Skeletal muscle tissue (tissue), 4 donors: ENCODE measurements around the gene TJP1. TPM values are rescaled to one million over a fixed set of nuclear protein-coding genes. Genes with fewer than 3 reads are reported as not detected.
"Not testable (repeated sequence)": the region's sequence is repeated elsewhere in the genome, so short reads cannot be mapped to it uniquely, and the experiment has no call there.

Source experiments
- H3K27ac ChIP-seq: one replicate; pipeline ENCODE4 v1.7.0; 2013; ENCODE audit warnings: mild to moderate bottlenecking, low read depth, low read length, inconsistent platforms
- H3K27me3 ChIP-seq, 3 donors: one replicate each; pipeline ENCODE4 v1.7.0; 2013; ENCODE audit warnings: low read length in 3 of 3; ENCODE audit not compliant: control insufficient read depth in 3 of 3, insufficient read depth in 3 of 3
- H3K36me3 ChIP-seq, 3 donors: one replicate each; pipeline ENCODE4 v1.7.0; 2013; ENCODE audit warnings: low read length in 3 of 3; ENCODE audit not compliant: control insufficient read depth in 3 of 3, insufficient read depth in 3 of 3
- H3K4me1 ChIP-seq, 3 donors: one replicate each; pipeline ENCODE4 v1.7.0; 2013; ENCODE audit warnings: low read length in 3 of 3, mild to moderate bottlenecking in 3 of 3; ENCODE audit not compliant: control insufficient read depth in 3 of 3, insufficient read depth in 3 of 3
- H3K4me3 ChIP-seq, 3 donors: one replicate each; pipeline ENCODE4 v1.7.0; 2013; ENCODE audit warnings: low read length in 3 of 3
- H3K9ac ChIP-seq, 3 donors: one replicate each; pipeline ENCODE4 v1.7.0; 2013; ENCODE audit warnings: low read length in 3 of 3, mild to moderate bottlenecking in 3 of 3, moderate library complexity in 2 of 3, low read depth in 1 of 3
- H3K9me3 ChIP-seq, 3 donors: one replicate each; pipeline ENCODE4 v1.7.0; 2013; ENCODE audit warnings: low read length in 3 of 3; ENCODE audit not compliant: control insufficient read depth in 3 of 3
- total RNA-seq: library from RNA; depleted of rRNA; stranded (reverse); fragments of >200 nt; gene quantifications from one replicate; pipeline ENCODE4 v1.2.3, GENCODE V29; 2014
- donor health status: Osteomylitis.

Gene TJP1
- total RNA-seq, 1 donor from 2014 or later = 53.2 TPM

DNA sequence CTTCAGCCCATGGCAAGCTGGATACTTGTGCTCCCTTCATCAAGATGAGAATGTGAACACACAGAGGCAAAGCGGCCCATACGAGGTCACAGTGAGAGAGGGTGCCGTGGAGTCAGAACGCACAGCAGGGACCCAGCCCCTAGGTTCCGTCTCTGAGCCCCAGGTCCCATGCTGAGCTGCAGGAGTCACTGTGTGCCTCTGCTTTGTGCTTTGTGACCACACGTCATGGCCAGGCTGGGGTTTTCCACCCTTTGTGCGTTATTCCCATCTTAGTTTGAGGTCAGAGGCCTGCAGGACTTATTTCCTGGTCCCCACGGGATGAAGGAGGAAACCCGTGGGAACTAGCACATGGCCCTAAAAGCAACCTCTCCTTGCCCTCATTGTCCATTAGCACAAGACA is 140.3 kb downstream of the TJP1 start:
- Histone ChIP-seq H3K9ac (no peak overlapping the region), H3K27ac (no peak overlapping the region), H3K36me3 (no peaks in the 10 kb centered on the region), H3K27me3 (peaks cover under 1 to 16% (median 2%) of the 10 kb centered on the region in 3 donors), H3K4me1 (no peaks in the 10 kb centered on the region), H3K9me3 (no peaks in the 10 kb centered on the region), H3K4me3 (no peak overlapping the region)

GRCh38 chr15:29681166-29681845 is 141.0 kb downstream of the TJP1 start:
- H3K9ac ChIP-seq = no peak overlapping the region
- no peak overlapping the region for H3K27ac ChIP-seq
- H3K9me3 ChIP-seq = no peaks in the 10 kb centered on the region
- H3K4me3 ChIP-seq = no peak overlapping the region
- no peaks in the 10 kb centered on the region for H3K36me3 ChIP-seq
- peaks cover 3 to 22% (median 4%) of the 10 kb centered on the region in 3 donors for H3K27me3 ChIP-seq
- no peaks in the 10 kb centered on the region for H3K4me1 ChIP-seq

DNA sequence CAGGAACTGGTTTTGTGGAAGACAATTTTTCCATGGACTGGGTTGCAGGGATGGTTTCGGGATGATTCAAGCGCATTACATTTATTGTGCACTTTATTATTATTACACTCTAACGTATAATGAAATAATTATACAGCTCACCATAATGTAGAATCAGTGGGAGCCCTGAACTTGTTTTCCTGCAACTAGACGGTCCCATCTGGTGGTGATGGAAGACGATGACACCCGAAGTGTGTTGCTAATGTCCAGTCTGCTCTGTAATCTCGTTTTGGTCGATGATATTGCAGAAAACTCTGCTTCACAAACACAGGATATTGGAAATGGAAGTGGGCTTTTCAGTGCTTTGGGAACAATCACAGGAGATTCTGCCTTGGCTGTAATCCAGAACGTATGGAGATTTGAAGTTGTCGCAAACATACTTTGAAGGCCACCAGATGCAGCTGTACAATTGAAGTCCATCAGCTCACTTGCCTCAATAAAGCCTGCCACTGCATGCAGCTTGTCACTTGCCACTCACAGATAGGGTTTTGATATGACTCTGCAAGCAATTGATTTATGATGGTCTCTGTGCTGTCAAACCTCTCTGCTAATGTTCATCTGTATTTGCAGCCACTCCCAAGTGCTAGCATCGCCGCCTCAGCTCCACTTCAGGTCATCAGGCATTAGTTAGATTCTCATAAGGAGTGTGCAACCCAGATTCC is 141.7 kb downstream of the TJP1 start:
- Histone ChIP-seq H3K9ac (no peak overlapping the region), H3K4me1 (no peaks in the 10 kb centered on the region), H3K36me3 (no peaks in the 10 kb centered on the region), H3K27me3 (peaks cover 7 to 26% (median 8%) of the 10 kb centered on the region in 3 donors), H3K27ac (no peak overlapping the region), H3K9me3 (no peaks in the 10 kb centered on the region), H3K4me3 (no peak overlapping the region)

GRCh38 chr15:29678504-29679034 is 143.7 kb downstream of the TJP1 start:
- H3K4me1 ChIP-seq = no peaks in the 10 kb centered on the region
- H3K27ac ChIP-seq = no peak overlapping the region
- H3K4me3 ChIP-seq = no peak overlapping the region

DNA sequence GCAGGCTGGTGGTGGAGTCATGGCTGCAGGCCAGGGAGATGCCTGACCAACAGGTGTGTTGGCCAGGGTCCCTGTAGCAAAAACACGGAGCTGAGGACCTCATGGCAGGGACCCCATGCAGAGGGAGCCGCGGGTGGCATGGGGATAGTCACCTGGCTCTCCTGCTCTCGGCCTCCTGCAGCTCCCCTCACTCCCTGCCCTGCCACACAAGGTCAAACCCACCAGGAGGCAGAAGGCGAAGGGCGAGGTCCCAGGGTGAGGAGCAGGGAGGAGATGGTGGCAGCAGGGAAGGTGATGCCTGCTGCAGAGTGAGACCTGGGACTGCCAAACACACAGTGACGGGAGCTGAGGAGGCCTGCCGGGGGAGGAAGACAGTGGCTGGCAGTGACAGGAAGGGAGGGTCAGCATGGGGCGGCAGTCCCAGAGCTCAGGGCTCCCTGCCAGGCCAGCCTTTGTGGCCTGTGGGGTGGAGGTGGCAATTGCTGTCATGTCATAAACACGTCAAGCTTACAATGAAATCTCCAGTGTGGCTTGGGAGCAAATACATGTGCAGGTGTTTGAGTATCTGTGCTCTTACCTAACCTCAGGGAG is 144.3 kb downstream of the TJP1 start:
- Histone ChIP-seq H3K27ac (no peak overlapping the region), H3K36me3 (no peaks in the 10 kb centered on the region)

More at GRCh38 chr15:29678504-29679034, 143.7 kb downstream of the TJP1 start:
- H3K9ac ChIP-seq = no peak overlapping the region
- H3K36me3 ChIP-seq = no peaks in the 10 kb centered on the region
- H3K27me3 ChIP-seq = peaks cover 8 to 28% (median 14%) of the 10 kb centered on the region in 3 donors
- no peaks in the 10 kb centered on the region for H3K9me3 ChIP-seq

GRCh38 chr15:29677455-29677854 is 144.8 kb downstream of the TJP1 start:
- no peak overlapping the region for H3K9ac ChIP-seq
- H3K9me3 ChIP-seq = no peaks in the 10 kb centered on the region
- H3K4me3 ChIP-seq = no peak overlapping the region
- no peak overlapping the region for H3K27ac ChIP-seq
- H3K4me1 ChIP-seq = no peaks in the 10 kb centered on the region
- peaks cover 12 to 33% (median 18%) of the 10 kb centered on the region in 3 donors for H3K27me3 ChIP-seq
- H3K36me3 ChIP-seq = no peaks in the 10 kb centered on the region

More for the DNA sequence above, 144.3 kb downstream of the TJP1 start:
- no peaks in the 10 kb centered on the region for H3K4me1 ChIP-seq
- H3K4me3 ChIP-seq = no peak overlapping the region
- H3K9me3 ChIP-seq = no peaks in the 10 kb centered on the region
- peaks cover 8 to 33% (median 14%) of the 10 kb centered on the region in 3 donors for H3K27me3 ChIP-seq
- H3K9ac ChIP-seq = no peak overlapping the region

GRCh38 chr15:29676961-29677402 is 145.3 kb downstream of the TJP1 start:
- H3K27ac ChIP-seq = no peak overlapping the region
- no peaks in the 10 kb centered on the region for H3K4me1 ChIP-seq
- no peak overlapping the region for H3K9ac ChIP-seq
- H3K4me3 ChIP-seq = no peak overlapping the region
- no peaks in the 10 kb centered on the region for H3K9me3 ChIP-seq
- H3K27me3 ChIP-seq = peaks cover 13 to 33% (median 18%) of the 10 kb centered on the region in 3 donors
- H3K36me3 ChIP-seq = no peaks in the 10 kb centered on the region

DNA sequence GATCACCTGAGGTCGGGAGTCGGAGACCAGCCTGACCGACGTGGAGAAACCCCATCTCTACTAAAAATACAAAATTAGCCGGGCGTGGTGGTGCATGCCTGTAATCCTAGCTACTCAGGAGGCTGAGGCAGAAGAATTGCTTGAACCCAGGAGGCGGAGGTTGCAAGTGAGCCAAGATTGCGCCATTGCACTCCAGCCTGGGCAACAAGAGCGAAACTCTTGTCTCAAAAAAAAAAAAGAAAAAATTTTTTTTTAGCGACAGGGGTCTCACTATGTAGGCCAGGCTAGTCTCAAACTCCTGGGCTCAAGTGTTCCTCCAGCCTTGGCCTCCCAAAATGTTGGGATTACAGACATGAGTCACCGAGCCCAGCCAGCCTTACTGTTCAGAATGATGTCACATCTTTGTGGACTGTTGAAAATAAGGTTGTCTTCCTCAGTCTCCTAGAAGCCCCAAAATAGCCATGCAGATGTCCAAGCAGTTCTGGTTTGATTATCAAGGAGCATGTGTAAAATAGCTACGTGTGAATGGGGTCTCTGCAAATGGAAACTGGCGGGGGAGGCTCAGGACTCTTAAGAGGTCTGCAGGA is 145.8 kb downstream of the TJP1 start:
- H3K9ac ChIP-seq, H3K9me3 ChIP-seq, H3K36me3 ChIP-seq, H3K4me3 ChIP-seq, H3K27ac ChIP-seq, H3K4me1 ChIP-seq: not testable (repeated sequence)
- H3K27me3 ChIP-seq = peaks cover 13 to 33% (median 18%) of the 10 kb centered on the region in 3 donors

DNA sequence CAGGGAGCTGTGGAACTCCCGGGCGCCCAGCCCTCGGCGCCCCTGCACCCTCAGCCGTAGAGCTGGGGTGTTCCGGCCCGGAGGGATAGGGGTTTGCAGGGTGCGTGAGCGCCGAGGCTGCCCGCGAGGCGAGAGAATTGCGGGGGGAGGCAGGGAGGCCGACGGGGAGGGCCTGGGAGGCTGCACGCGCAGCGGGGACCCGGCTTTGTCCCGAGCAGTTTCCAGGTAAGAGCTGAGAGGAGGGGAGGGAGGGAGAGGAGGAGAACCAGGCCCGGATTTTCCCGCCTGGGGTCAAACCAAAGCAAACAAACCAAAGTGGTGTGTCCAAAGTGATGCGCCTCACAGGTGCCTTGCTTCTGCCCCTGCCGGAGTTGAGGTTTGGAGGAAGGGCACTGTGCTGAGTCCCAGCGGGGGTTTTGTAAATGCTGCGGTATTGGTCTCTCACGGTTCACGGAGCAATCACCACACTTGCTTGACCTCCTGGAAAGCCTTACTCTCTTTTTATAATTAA is 146.4 kb downstream of the TJP1 start:
- Histone ChIP-seq H3K27me3 (peaks cover 13 to 33% (median 18%) of the 10 kb centered on the region in 3 donors), H3K9ac (no peak overlapping the region), H3K27ac (no peak overlapping the region), H3K9me3 (no peaks in the 10 kb centered on the region), H3K36me3 (no peaks in the 10 kb centered on the region), H3K4me3 (no peak overlapping the region), H3K4me1 (no peaks in the 10 kb centered on the region)
